Tibial nerve (tissue), 3 donors: ENCODE measurements around the gene JADE2.

Source experiments
- CTCF ChIP-seq, 5 experiments: fragments of 200-600 bp in 3 of 5; fragments of 450-650 bp in 2 of 5; sonication (generic) in 3 of 5; IDR thresholded peaks; one replicate each; pipeline ENCODE4 v1.5.1; 2016 to 2019; ENCODE audit warnings: antibody characterized with exemption in 5 of 5, mild to moderate bottlenecking in 3 of 5, moderate library complexity in 2 of 5
- POLR2A ChIP-seq, 2 donors: fragments of 450-650 bp; IDR thresholded peaks; one replicate each; pipeline ENCODE4 v1.6.1; 2017; ENCODE audit warnings: antibody characterized with exemption in 2 of 2, mild to moderate bottlenecking in 2 of 2, moderate library complexity in 2 of 2

GRCh38 chr5:134490925-134491271 lies 34.6 kb upstream of the JADE2 start:
- TF ChIP-seq CTCF (IDR thresholded peaks at IDR 0.05), result no peak
- no peak for TF ChIP-seq POLR2A (IDR thresholded peaks at IDR 0.05)
